Hepatocyte (in vitro differentiated cells): ENCODE data around the gene SND1.

Experiments used
- EZH2 ChIP-seq: fragments of 200-600 bp; sonication (generic); IDR thresholded peaks from 2 replicates; pipeline ENCODE4 v1.6.1; 2016; ENCODE audit warnings: antibody characterized with exemption, mild to moderate bottlenecking, borderline replicate concordance
- EZH2phosphoT487 ChIP-seq: fragments of 200-600 bp; sonication (generic); IDR thresholded peaks from one replicate; pipeline ENCODE4 v1.6.1; 2018; ENCODE audit warnings: antibody characterized with exemption, mild to moderate bottlenecking, low read depth, moderate library complexity; ENCODE audit not compliant: unreplicated experiment, severe bottlenecking
- TF ChIP-seq, protein P1 (sequence below): fragments of 200-600 bp; sonication (generic); IDR thresholded peaks from 2 replicates; pipeline ENCODE4 v1.5.1; 2016; ENCODE audit warnings: antibody characterized with exemption, mild to moderate bottlenecking; ENCODE audit not compliant: poor library complexity

DNA sequence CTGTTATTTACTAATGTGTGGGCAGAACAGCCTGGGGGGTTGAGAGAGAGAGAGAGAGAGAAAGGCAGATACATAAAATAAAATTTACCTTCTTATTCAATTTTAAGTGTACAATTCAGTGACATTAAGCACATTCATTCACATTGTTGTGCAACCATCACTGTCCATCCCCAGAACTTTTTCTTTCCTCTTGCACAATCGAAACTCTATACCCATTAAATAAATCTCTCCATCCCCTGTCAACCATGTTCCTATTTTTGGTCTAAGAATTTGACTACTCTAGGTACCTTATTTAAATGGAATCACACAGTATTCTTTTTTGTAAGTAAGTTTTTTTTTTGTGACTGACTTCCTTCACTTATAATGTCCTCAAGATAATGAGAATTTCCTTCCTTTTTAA lies 181.6 kb downstream of the SND1 start:
- no peak for TF ChIP-seq EZH2phosphoT487
- TF ChIP-seq, protein P1, sequence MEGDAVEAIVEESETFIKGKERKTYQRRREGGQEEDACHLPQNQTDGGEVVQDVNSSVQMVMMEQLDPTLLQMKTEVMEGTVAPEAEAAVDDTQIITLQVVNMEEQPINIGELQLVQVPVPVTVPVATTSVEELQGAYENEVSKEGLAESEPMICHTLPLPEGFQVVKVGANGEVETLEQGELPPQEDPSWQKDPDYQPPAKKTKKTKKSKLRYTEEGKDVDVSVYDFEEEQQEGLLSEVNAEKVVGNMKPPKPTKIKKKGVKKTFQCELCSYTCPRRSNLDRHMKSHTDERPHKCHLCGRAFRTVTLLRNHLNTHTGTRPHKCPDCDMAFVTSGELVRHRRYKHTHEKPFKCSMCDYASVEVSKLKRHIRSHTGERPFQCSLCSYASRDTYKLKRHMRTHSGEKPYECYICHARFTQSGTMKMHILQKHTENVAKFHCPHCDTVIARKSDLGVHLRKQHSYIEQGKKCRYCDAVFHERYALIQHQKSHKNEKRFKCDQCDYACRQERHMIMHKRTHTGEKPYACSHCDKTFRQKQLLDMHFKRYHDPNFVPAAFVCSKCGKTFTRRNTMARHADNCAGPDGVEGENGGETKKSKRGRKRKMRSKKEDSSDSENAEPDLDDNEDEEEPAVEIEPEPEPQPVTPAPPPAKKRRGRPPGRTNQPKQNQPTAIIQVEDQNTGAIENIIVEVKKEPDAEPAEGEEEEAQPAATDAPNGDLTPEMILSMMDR = no peak
- no peak for TF ChIP-seq EZH2
